ENCODE results near the gene H2BK1.

Gene H2BK1

GRCh38 chr7:151208253-151208862 lies 1.9 kb downstream of the H2BK1 start:
- no peak overlapping the region for H3K4me3 ChIP-seq (ENCODE audit: low read length)
- no peak for DNase-seq (ENCODE audit: low read depth, low spot score)

- no peak for DNase-seq (ENCODE audit: low read depth, low spot score)
These were observed 2.5 kb downstream of the H2BK1 start for GRCh38 chr7:151207804-151208203.

GRCh38 chr7:151207315-151207714 lies 3.0 kb downstream of the H2BK1 start:
- H3K4me3 ChIP-seq (ENCODE audit: low read length), result no peak overlapping the region

More at GRCh38 chr7:151207804-151208203, 2.5 kb downstream of the H2BK1 start:
- H3K4me3 ChIP-seq (ENCODE audit: low read length), result no peak overlapping the region

GRCh38 chr7:151206914-151207313 lies 3.4 kb downstream of the H2BK1 start:
- no peak overlapping the region; the same call in 1 of the 2 replicates for H3K4me3 ChIP-seq (ENCODE audit: low read length)
- DNase-seq (ENCODE audit: low read depth, low spot score), result peak; percentile 79

More at GRCh38 chr7:151207315-151207714, 3.0 kb downstream of the H2BK1 start:
- no peak for DNase-seq (ENCODE audit: low read depth, low spot score)

- no peak for DNase-seq (ENCODE audit: low read depth, low spot score)
- H3K4me3 ChIP-seq (ENCODE audit: low read length), result no peak overlapping the region
These were observed 4.6 kb downstream of the H2BK1 start for GRCh38 chr7:151205730-151206129.

- no peak overlapping the region for H3K4me3 ChIP-seq (ENCODE audit: low read length)
- DNase-seq (ENCODE audit: low read depth, low spot score), result no peak
These were observed 5.8 kb downstream of the H2BK1 start for GRCh38 chr7:151204383-151205032.

GRCh38 chr7:151202836-151203235 lies 7.5 kb downstream of the H2BK1 start:
- no peak for DNase-seq (ENCODE audit: low read depth, low spot score)
- H3K4me3 ChIP-seq (ENCODE audit: low read length), result no peak overlapping the region

GRCh38 chr7:151201751-151202150 lies 8.5 kb downstream of the H2BK1 start:
- no peak for DNase-seq (ENCODE audit: low read depth, low spot score)
- H3K4me3 ChIP-seq (ENCODE audit: low read length), result no peak overlapping the region

GRCh38 chr7:151201344-151201743 lies 8.9 kb downstream of the H2BK1 start:
- no peak for DNase-seq (ENCODE audit: low read depth, low spot score)

GRCh38 chr7:151198945-151199848 lies 11.1 kb downstream of the H2BK1 start:
- no peak for DNase-seq (ENCODE audit: low read depth, low spot score)

More at GRCh38 chr7:151201344-151201743, 8.9 kb downstream of the H2BK1 start:
- H3K4me3 ChIP-seq (ENCODE audit: low read length), result no peak overlapping the region

GRCh38 chr7:151197932-151198331 lies 12.4 kb downstream of the H2BK1 start:
- DNase-seq (ENCODE audit: low read depth, low spot score), result no peak
- H3K4me3 ChIP-seq (ENCODE audit: low read length), result no peak overlapping the region

More at GRCh38 chr7:151198945-151199848, 11.1 kb downstream of the H2BK1 start:
- no peak overlapping the region for H3K4me3 ChIP-seq (ENCODE audit: low read length)

- H3K4me3 ChIP-seq (ENCODE audit: low read length), result no peak overlapping the region
- no peak for DNase-seq (ENCODE audit: low read depth, low spot score)
These were observed 14.5 kb downstream of the H2BK1 start for GRCh38 chr7:151195616-151196450.

GRCh38 chr7:151194188-151194587 lies 16.1 kb downstream of the H2BK1 start:
- H3K4me3 ChIP-seq (ENCODE audit: low read length), result no peak overlapping the region
- DNase-seq (ENCODE audit: low read depth, low spot score), result peak; percentile 25

- H3K4me3 ChIP-seq (ENCODE audit: low read length), result no peak overlapping the region
These were observed 16.9 kb downstream of the H2BK1 start for GRCh38 chr7:151193203-151193978.

GRCh38 chr7:151192002-151192539 lies 18.2 kb downstream of the H2BK1 start:
- DNase-seq (ENCODE audit: low read depth, low spot score), result no peak
- H3K4me3 ChIP-seq (ENCODE audit: low read length), result no peak overlapping the region

More at GRCh38 chr7:151193203-151193978, 16.9 kb downstream of the H2BK1 start:
- DNase-seq (ENCODE audit: low read depth, low spot score), result no peak

- no peak for DNase-seq (ENCODE audit: low read depth, low spot score)
- H3K4me3 ChIP-seq (ENCODE audit: low read length), result no peak overlapping the region
These were observed 18.7 kb downstream of the H2BK1 start for GRCh38 chr7:151191544-151191943.

GRCh38 chr7:151189038-151189437 lies 21.2 kb downstream of the H2BK1 start:
- no peak for DNase-seq (ENCODE audit: low read depth, low spot score)
- no peak overlapping the region for H3K4me3 ChIP-seq (ENCODE audit: low read length)

- no peak overlapping the region for H3K4me3 ChIP-seq (ENCODE audit: low read length)
These were observed 22.1 kb downstream of the H2BK1 start for GRCh38 chr7:151188252-151188542.

More at GRCh38 chr7:151188252-151188542, 22.1 kb downstream of the H2BK1 start:
- no peak for DNase-seq (ENCODE audit: low read depth, low spot score)
